Spinal cord (tissue), 10 donors: ENCODE results near the gene POU2F1. TPM values are rescaled to one million over a fixed set of nuclear protein-coding genes. Genes with fewer than 3 reads are reported as not detected.

ENCODE experiments used
- DNase-seq, 6 donors: peaks; one replicate each; pipeline versions ENCODE4 v3.0.0 to v3.0.0-alpha.2; 2013 to 2015; ENCODE audit warnings: low spot score in 6 of 6, low read depth in 4 of 6
- H3K27ac ChIP-seq: one replicate; pipeline ENCODE4 v1.5.1; 2013; ENCODE audit warnings: low read depth, low read length, control low read depth
- H3K27me3 ChIP-seq: one replicate; pipeline ENCODE4 v1.6.1; 2013; ENCODE audit warnings: low read length; ENCODE audit not compliant: control insufficient read depth, insufficient read depth
- H3K36me3 ChIP-seq: one replicate; pipeline ENCODE4 v1.6.1; 2013; ENCODE audit warnings: low read length; ENCODE audit not compliant: control insufficient read depth, insufficient read depth
- H3K4me1 ChIP-seq: one replicate; pipeline ENCODE4 v1.6.1; 2013; ENCODE audit warnings: low read length; ENCODE audit not compliant: control insufficient read depth, insufficient read depth
- H3K4me3 ChIP-seq: one replicate; pipeline ENCODE4 v1.5.1; 2013; ENCODE audit warnings: low read depth, low read length, control low read depth
- H3K9me3 ChIP-seq: one replicate; pipeline ENCODE4 v1.6.1; 2013; ENCODE audit warnings: low read length; ENCODE audit not compliant: control insufficient read depth, insufficient read depth
- WGBS: methylation state at CpG from one replicate; pipeline ENCODE4 v1.1.5; 2013; ENCODE audit warnings: missing lambda C conversion rate; ENCODE audit not compliant: insufficient coverage; 5-methylcytosine and 5-hydroxymethylcytosine counted together
- polyA plus RNA-seq, 2 donors: library from polyadenylated mRNA; unstranded; fragments of 120-200 nt; gene quantifications; one replicate each; pipeline ENCODE4 v1.2.1, GENCODE V29; 2013; ENCODE audit not compliant: insufficient read length in 2 of 2
- total RNA-seq, 2 donors: library from RNA; depleted of rRNA in 1 of 2; stranded (reverse); fragments of 120-200 nt in 1 of 2; fragments of >200 nt in 1 of 2; gene quantifications; one replicate each; pipeline versions ENCODE4 v1.2.3 to v1.2.4, GENCODE V29; 2013 to 2014
- donor health status: healthy.

The POU2F1 gene
- total and polyA plus RNA-seq, 4 donors: 14.2 to 28.8 (median 17.3) TPM

GRCh38 chr1:167227934-167228378 lies 7.3 kb downstream of the POU2F1 start:
- Histone ChIP-seq H3K27me3 (no peaks in the 10 kb centered on the region), H3K4me3 (no peak overlapping the region), H3K4me1 (peaks cover 2% of the 10 kb centered on the region), H3K9me3 (no peaks in the 10 kb centered on the region), H3K27ac (no peak overlapping the region), H3K36me3 (no peaks in the 10 kb centered on the region)
- WGBS: 52% methylated on average over 2 of the region's 2 CpGs
- no peak for DNase-seq

GRCh38 chr1:167229719-167230385 lies 9.2 kb downstream of the POU2F1 start:
- DNase-seq: no peak
- H3K4me3 ChIP-seq: no peak overlapping the region
- no peaks in the 10 kb centered on the region for H3K9me3 ChIP-seq
- peaks cover 2% of the 10 kb centered on the region for H3K4me1 ChIP-seq
- H3K27me3 ChIP-seq: no peaks in the 10 kb centered on the region
- no peak overlapping the region for H3K27ac ChIP-seq
- H3K36me3 ChIP-seq: no peaks in the 10 kb centered on the region
- no CpG with 5 or more reads among the region's 2 CpGs for WGBS

GRCh38 chr1:167230437-167230836 lies 9.8 kb downstream of the POU2F1 start:
- Histone ChIP-seq H3K27ac (no peak overlapping the region), H3K4me1 (peaks cover 2% of the 10 kb centered on the region), H3K9me3 (no peaks in the 10 kb centered on the region)

GRCh38 chr1:167231873-167232450 lies 11.3 kb downstream of the POU2F1 start:
- H3K36me3 ChIP-seq: no peaks in the 10 kb centered on the region
- H3K4me3 ChIP-seq: no peak overlapping the region
- H3K27ac ChIP-seq: no peak overlapping the region
- no CpG with 5 or more reads among the region's 6 CpGs for WGBS
- no peak for DNase-seq
- H3K27me3 ChIP-seq: no peaks in the 10 kb centered on the region
- peaks cover 2% of the 10 kb centered on the region for H3K4me1 ChIP-seq
- no peaks in the 10 kb centered on the region for H3K9me3 ChIP-seq

More at GRCh38 chr1:167230437-167230836, 9.8 kb downstream of the POU2F1 start:
- H3K27me3 ChIP-seq: no peaks in the 10 kb centered on the region
- no peak for DNase-seq
- H3K4me3 ChIP-seq: no peak overlapping the region
- H3K36me3 ChIP-seq: no peaks in the 10 kb centered on the region

GRCh38 chr1:167232801-167233200 lies 12.1 kb downstream of the POU2F1 start:
- H3K27ac ChIP-seq: no peak overlapping the region
- WGBS: no CpG with 5 or more reads among the region's 2 CpGs
- H3K4me3 ChIP-seq: no peak overlapping the region
- H3K4me1 ChIP-seq: peaks cover 2% of the 10 kb centered on the region
- no peaks in the 10 kb centered on the region for H3K9me3 ChIP-seq
- no peaks in the 10 kb centered on the region for H3K27me3 ChIP-seq
- no peaks in the 10 kb centered on the region for H3K36me3 ChIP-seq
- no peak for DNase-seq

- peaks cover 2% of the 10 kb centered on the region for H3K4me1 ChIP-seq
- WGBS: no CpG with 5 or more reads among the region's 1 CpG
- H3K36me3 ChIP-seq: no peaks in the 10 kb centered on the region
- H3K9me3 ChIP-seq: no peaks in the 10 kb centered on the region
- no peak overlapping the region for H3K27ac ChIP-seq
- H3K27me3 ChIP-seq: no peaks in the 10 kb centered on the region
- no peak overlapping the region for H3K4me3 ChIP-seq
- DNase-seq: no peak
Observed at GRCh38 chr1:167233373-167233772, 12.7 kb downstream of the POU2F1 start.

- H3K4me1 ChIP-seq: no peaks in the 10 kb centered on the region
- 78% methylated on average over 3 of the region's 3 CpGs for WGBS
- no peak for DNase-seq
Observed at GRCh38 chr1:167237000-167237399, 16.3 kb downstream of the POU2F1 start.

GRCh38 chr1:167238713-167239112 lies 18.0 kb downstream of the POU2F1 start:
- no peak overlapping the region for H3K27ac ChIP-seq
- H3K9me3 ChIP-seq: no peaks in the 10 kb centered on the region
- no peaks in the 10 kb centered on the region for H3K36me3 ChIP-seq
- H3K4me1 ChIP-seq: no peaks in the 10 kb centered on the region
- H3K4me3 ChIP-seq: no peak overlapping the region
- no peaks in the 10 kb centered on the region for H3K27me3 ChIP-seq
- DNase-seq: no peak

More at GRCh38 chr1:167237000-167237399, 16.3 kb downstream of the POU2F1 start:
- no peaks in the 10 kb centered on the region for H3K36me3 ChIP-seq
- no peak overlapping the region for H3K4me3 ChIP-seq
- no peak overlapping the region for H3K27ac ChIP-seq
- H3K9me3 ChIP-seq: no peaks in the 10 kb centered on the region
- no peaks in the 10 kb centered on the region for H3K27me3 ChIP-seq

- H3K4me3 ChIP-seq: no peak overlapping the region
- WGBS: no CpG with 5 or more reads among the region's 2 CpGs
- no peaks in the 10 kb centered on the region for H3K9me3 ChIP-seq
- no peaks in the 10 kb centered on the region for H3K4me1 ChIP-seq
- H3K36me3 ChIP-seq: no peaks in the 10 kb centered on the region
- H3K27me3 ChIP-seq: no peaks in the 10 kb centered on the region
- DNase-seq: no peak
- H3K27ac ChIP-seq: no peak overlapping the region
Observed at GRCh38 chr1:167239257-167239656, 18.6 kb downstream of the POU2F1 start.

GRCh38 chr1:167244244-167244643 lies 23.6 kb downstream of the POU2F1 start:
- Histone ChIP-seq H3K4me1 (no peaks in the 10 kb centered on the region), H3K36me3 (no peaks in the 10 kb centered on the region), H3K9me3 (no peaks in the 10 kb centered on the region), H3K4me3 (no peak overlapping the region), H3K27me3 (no peaks in the 10 kb centered on the region), H3K27ac (no peak overlapping the region)
- WGBS: 90% methylated on average over 2 of the region's 2 CpGs
- DNase-seq: no peak
